K562 (cell line): Measurements from ENCODE around the gene DNAJC15. TPM values are rescaled to one million over a fixed set of nuclear protein-coding genes. Genes with fewer than 3 reads are reported as not detected.

Experiments used
- BCL6 ChIP-seq: fragments of 250-450 bp; sonication (Bioruptor Pico); IDR thresholded peaks from 2 replicates; pipeline ENCODE4 v1.4.0; 2020
- CBFB ChIP-seq: sonication (generic); formaldehyde crosslinking; IDR thresholded peaks from 2 replicates; pipeline ENCODE4 v1.4.0; 2020; ENCODE audit warnings: mild to moderate bottlenecking, missing genetic modification reagents
- TCFL5 ChIP-seq: fragments of 250-450 bp; sonication (Bioruptor Pico); conservative IDR thresholded peaks from 2 replicates; pipeline ENCODE4 v1.6.1; 2021; ENCODE audit warnings: mild to moderate bottlenecking, moderate library complexity, matching md5 sums
- ZBTB40 ChIP-seq, 2 experiments: fragments of 450-650 bp in 1 of 2; sonication (generic) in 1 of 2; formaldehyde crosslinking in 1 of 2; IDR thresholded peaks; 2 replicates each; pipeline versions ENCODE4 v1.7.1 to v1.9.0; 2016 to 2022; ENCODE audit warnings: inconsistent platforms in 1 of 2, mild to moderate bottlenecking in 1 of 2, missing genetic modification reagents in 1 of 2
- polyA plus RNA-seq, 8 experiments: library from polyadenylated mRNA; depleted of rRNA in 4 of 8; stranded (reverse) in 5 of 8; unstranded in 3 of 8; fragments of >200 nt; fragmentation: Nextera tagmentation in 2 of 8; fragmentation: Illumina TruSeq in 1 of 8; extraction: Ambion mirVana in 2 of 8; extraction: Trizol in 1 of 8; gene quantifications; 2 replicates each; pipeline versions ENCODE4 v1.2.1 to v1.2.3, GENCODE V29; 2011 to 2014; ENCODE audit warnings: inconsistent platforms in 1 of 8, missing spikeins in 1 of 8
- total RNA-seq, 7 experiments: library from RNA; depleted of rRNA in 6 of 7; stranded (reverse); fragments of >200 nt in 6 of 7; fragmentation: Illumina TruSeq in 2 of 7; extraction: Trizol in 2 of 7; gene quantifications; 2 replicates each; pipeline versions ENCODE4 v1.2.1 to v1.2.3, GENCODE V29; 2011 to 2021; ENCODE audit warnings: low replicate concordance in 1 of 7

The DNAJC15 gene
- total and polyA plus RNA-seq, 9 of the 15 experiments (the other 6 are each of a cell fraction or from before 2014, with no cell fraction given) = 0.47 to 3.8 (median 1.0) TPM

DNA sequence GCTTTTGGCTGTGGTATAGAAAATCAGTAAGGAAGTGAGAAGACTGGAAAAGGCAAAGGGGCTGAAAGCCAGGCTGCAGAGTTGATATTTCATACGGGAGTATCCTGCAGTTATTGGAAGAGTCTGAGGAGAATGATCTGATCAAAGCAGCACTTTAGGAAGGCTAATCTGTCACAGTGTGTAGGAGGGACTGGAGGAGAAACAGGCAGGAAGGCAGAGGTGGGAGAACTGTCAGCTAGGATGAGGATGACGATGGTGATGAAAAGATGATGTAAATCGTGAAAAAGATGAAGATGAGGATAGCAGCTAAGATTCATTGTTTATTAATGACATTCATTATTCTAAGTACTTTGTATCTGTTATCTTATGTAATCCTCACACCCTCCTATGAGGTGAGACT, 123.0 kb downstream of the DNAJC15 start (continued):
- TF ChIP-seq ZBTB40 (IDR thresholded peaks at IDR 0.05) = no peak
- TF ChIP-seq ZBTB40 (CRISPR knock-in tag; IDR thresholded peaks at IDR 0.05) = no peak
- TF ChIP-seq BCL6 (CRISPR knock-in tag) = no peak
- TF ChIP-seq CBFB (CRISPR knock-in tag) = no peak
- TF ChIP-seq TCFL5 (CRISPR knock-in tag) = no peak
